Activated CD4-positive, alpha-beta T cell treated with anti-CD3 and anti-CD28 coated beads, Interleukin-2, amount 50 U/mL, for 1 hour (primary cell): ENCODE measurements around the gene ARSJ.
A peak's percentile ranks its signal among the peaks of the same experiment; 100 is the strongest.
"Not testable (repeated sequence)": the region's sequence is repeated elsewhere in the genome, so short reads cannot be mapped to it uniquely, and the experiment has no call there.

Source experiments
- DNase-seq: peaks from one replicate; pipeline ENCODE4 v3.0.0-alpha.2; 2020

The ARSJ gene

DNA sequence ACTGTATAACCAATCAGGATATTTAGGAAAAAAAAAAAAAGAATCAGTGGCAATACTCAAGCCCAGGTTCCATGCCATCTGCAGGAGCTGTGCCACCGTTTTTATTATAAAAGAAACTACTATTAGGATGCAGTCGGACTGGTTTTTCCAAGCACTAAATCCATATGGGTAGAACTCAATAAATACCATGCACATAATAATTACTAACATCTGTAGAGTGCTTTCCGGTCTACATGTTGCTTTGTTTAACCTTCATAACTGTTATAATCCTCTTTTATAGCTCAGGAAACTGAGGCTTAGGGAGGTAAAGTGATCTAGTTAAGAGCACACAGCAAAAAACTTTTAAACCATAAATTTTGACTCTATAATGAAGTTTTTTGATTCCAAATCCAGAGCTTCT, 24.0 kb downstream of the ARSJ start:
- no peak for DNase-seq

DNA sequence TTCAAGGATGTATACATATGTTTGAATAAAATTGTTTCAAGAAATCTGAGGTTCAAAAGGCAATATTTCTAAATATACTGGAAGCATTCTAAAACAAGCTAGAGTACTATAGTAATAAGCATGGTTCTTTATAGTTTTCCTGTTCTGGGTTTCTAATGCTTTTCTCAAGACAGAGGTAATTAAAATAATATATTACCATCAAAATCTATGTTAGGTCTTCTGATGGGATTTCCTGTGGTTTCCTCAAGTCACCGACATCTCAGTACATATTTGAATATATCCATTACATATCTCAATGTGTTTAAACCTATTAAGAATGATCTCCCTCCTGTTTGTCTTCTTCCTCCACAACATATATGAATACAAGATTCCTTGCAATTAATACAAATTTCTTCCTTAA, 25.6 kb downstream of the ARSJ start:
- DNase-seq, result no peak

DNA sequence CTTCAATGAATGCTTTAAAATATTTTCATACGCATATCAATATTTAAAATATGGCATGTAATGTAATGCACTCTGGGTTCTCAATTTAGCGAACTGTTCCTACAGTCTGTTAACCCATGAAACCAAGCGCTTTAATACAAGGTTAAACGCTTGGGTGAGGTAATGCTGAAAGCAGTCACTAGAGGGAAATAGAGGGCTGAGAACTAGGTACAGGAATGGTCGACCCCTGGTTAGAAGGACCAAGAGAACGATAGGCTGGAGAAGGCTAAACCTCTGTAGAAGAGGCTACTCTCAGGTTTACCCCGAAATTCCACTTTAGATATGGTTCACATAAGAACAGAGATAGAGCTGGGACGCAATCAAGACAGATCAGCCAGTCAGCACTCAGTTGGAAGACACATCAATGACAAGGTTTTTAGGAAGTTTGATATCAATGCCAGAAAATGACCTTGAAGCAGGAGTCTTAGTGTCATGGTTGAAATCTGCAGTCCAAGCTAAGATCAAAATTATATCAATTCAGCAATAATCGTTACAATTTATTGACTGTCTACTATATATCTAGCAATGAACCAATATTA, 26.9 kb downstream of the ARSJ start:
- no peak for DNase-seq

DNA sequence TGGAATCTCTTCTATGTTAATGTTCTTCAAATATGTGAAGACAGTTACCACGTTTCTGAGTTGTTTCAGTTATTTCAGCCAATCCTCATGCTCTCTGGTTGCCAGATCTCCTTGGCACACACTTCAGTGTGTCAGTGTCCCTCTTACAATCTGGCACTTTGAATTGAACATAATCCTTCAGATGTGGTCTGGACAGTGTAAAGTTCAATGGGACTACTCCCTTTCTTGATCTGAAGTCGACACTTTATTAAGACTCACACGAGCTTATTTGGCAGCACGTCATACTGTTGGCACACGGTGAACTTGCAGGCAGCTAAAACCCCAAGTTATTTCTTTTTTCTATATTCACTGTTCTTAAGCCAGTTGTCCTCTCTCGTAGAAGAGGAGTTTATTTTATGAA, 28.2 kb downstream of the ARSJ start:
- no peak for DNase-seq

DNA sequence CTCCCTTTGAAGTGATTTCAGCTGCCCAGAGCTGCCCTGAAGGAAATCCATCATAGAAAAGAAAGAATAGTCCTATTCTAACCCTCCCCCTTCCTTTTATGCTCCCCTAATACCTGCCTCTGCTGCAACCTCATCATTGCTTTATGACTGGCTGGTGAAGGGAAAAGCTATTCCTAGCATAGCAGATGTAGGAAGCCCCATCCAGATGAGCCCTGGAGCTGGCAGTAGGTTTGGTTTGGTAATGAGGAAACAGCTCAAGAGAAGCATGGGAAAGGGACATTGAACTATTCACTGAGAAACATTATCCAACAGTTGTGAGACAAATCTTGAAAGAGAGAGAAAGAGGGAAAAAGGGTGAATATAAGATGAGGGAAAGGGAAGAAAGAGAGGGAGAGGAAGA, 29.2 kb downstream of the ARSJ start:
- DNase-seq, result no peak

DNA sequence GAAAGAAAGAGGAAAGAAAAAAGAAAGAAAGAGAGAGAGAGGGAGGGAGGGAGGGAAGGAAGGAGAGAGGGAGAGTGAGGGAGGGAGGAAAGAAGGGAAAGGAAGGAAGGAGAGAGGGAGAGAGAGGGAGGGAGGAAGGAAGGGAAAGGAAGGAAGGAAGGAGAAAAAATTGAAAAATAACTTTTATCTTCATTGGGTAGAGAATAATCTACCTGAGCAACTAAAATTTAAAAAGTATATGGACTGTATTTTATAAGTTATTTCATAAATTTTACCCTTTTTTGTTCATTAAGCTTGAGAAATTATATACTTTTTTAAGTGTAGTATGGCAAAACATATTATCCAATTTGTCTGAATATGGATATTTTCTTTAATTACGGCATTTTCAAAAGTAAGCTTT, 32.0 kb downstream of the ARSJ start:
- no peak for DNase-seq

DNA sequence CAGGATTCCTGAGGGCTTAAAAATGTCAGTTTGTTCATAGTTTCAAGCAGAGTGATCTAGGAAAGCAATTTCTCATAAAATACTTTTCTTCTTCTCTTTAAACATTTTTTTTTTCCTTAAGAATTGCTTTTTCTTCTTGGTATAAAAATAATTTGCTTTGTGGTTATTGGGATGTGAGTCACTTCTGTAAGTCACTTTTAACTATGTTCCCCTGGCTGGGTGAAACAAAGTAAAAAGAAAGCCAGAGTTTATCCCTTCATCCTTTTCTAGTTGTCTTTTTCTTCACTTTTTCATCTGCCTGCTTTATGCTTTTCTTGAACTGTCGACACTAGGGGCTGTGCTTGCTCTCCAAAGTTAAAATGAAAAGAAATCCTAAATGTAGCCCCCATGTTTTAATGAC, 33.5 kb downstream of the ARSJ start:
- no peak for DNase-seq

DNA sequence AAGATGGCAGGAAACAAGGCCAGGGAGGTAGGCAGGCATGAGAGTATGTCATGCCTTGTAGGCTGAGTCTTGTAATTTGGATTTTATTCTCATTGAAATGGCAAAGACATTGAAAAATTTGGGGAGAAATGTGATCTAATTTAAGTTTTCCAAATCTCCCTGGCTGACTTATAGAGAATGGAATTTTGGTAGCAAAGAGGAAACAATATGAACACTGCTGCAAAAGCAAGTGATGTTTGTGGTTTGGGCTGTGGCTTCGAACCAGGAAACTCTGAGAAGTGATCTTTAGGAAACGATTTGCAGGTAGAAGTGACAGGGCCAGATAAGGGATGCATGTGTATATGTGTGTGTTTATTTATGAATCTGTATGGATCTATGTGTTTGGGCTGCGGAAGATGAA, 35.6 kb downstream of the ARSJ start:
- no peak for DNase-seq

DNA sequence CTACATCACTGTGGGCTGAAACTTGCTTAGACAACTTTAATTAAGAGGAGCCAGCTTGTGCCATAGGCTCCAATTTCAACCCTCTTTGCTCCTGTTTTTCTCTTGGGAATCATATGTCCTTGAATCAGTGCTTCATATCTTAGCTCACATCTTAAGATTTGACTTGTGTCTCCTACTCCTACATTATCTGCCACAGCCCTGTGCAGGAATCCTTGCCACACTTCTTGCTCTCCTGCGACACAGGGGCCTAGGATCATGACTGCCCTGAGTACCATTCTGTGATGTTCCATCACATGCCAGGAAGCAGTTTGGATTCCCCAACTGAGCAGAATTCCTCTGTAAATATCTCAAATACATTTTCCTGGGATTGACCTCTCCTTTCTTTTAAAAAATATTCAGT, 36.4 kb downstream of the ARSJ start:
- DNase-seq, result no peak

DNA sequence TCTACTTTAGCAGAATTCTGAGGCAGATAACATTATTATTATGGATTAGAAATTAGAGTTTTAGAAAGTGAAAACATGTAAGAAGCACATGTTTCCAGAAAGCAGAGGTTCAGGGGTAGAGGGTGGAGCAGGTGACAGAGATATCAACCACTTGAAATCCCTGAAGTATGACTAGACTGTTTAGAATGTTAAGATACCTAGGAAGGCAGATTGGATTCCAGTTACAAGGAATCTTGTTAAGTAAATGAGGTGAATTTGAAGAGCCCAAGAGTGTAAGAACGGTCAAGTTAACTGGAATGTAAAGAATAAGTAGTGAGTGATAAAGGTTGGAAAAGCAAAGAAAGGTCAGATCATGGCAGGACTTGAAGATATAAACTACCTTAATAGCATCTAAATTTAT, 37.6 kb downstream of the ARSJ start:
- no peak for DNase-seq

DNA sequence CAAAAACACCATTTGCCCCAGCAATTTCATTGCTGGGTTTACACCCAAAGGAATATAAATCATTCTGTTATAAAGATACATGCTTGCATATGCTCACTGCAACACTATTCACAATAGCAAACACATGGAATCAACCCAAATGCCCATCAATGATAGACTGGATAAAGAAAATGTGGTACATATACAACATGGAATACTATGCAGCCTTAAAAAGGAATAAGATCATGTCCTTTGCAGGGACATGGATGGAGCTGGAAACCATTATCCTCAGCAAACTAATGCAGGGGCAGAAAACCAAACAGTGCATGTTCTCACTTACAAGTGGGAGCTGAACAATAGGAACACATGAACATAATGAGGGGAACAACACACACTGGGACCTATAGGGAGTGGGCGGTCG, 39.3 kb downstream of the ARSJ start:
- DNase-seq, result not testable (repeated sequence)

DNA sequence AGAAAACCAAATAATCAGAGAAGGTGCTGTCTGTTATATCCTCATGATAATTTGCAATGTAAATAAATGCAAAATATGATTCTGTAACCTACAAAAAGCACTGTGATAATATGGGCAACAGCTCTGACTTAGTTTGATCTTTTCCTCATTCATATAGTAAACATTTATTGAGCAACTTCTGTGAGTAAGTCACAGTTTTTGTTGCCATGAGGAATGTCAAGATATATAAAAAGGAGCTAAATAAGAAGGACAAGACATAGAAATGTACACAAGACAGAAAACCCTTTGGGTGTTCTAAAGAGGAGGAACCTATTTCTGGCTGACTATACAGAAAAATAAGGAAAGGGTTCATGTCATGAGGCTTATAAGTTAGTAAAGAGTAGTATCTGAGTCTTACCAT, 44.3 kb downstream of the ARSJ start:
- DNase-seq, result no peak

DNA sequence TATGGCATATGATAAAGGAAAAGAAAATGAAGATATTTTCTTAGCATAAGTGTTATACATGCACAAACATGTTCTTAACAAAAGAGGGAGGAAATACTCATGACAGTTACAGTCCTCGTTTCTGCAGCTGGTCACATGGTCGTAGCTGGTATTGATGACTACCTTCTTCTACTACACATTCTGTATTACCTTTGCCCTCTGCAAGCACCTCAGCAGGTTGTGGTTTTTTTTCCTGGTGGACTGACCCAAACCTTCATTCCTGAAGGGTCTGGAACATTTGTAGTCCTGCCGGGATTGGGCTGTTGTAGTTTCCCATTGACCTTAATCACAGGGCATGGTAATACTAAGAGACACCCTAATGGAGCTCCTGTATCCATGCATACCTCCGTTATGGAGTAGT, 54.7 kb downstream of the ARSJ start:
- not testable (repeated sequence) for DNase-seq

DNA sequence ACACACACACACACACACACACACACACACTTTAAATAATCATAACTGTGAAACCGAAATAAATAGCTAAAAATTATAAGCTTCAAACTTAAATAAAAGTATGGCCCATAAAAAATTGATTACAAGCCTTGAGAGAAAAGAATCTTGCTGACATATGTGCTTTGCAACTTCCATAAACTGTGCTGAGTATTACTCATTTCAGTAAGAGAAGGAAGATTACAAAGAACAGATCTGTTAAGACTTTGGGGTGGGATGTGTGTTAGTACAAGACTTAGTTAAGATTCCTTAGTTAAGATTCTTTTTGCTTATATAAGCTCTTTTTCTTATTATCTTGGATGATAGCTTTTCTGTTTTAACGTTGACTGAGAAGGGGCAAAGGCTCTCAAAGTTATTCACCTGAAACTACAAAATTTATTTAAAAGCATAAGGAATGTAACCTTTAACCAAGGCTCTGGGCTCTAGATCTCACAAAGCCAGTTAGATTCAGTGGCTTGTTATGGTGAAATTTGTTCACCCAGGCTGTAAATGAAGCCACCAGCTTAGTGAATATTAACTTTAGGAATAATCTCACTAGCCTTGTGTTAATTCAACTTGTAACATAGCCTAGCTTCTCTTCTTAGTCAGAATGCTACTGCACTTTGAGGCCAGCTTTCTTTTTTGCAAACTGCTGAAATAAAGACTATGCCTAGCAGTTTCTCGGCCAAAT, 58.2 kb downstream of the ARSJ start:
- DNase-seq, result no peak

DNA sequence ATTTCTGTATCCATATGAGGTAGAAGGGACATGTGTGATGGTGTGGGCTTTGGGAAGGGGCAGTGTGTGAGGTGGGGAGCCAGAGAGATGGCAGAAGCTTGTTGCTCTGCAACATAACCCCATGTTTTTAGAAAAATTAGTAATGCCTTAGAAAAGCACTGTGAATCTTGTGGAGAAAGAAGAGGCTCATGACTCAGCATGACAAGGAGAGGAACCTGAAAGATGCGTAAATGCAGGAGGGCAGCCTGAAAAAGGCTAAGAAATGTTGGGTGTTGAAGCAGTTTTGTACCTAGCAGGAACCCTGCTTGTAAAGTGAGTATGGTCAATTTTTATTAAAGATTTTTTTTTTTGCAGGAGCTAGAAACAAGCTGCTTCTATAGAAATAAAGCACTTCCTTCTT, 59.8 kb downstream of the ARSJ start:
- no peak for DNase-seq

DNA sequence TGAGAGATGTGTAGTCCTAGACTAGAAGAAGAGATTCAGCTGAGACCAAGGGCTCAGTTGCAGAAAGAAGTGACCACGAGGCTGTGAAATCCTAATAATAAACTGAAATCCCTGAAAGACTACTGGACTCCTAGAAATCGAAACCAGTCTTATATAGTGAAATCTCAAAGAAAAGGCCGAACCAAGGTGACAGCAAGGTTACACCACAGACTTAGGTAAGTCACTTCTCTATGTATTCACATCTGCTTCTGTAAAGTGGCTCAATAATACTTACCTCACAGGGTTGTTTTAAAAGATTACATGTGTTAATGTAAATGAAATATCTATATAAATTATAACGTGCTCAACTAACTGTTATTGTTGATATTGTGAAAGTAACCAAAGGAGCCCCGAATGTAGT, 60.3 kb downstream of the ARSJ start:
- no peak for DNase-seq

DNA sequence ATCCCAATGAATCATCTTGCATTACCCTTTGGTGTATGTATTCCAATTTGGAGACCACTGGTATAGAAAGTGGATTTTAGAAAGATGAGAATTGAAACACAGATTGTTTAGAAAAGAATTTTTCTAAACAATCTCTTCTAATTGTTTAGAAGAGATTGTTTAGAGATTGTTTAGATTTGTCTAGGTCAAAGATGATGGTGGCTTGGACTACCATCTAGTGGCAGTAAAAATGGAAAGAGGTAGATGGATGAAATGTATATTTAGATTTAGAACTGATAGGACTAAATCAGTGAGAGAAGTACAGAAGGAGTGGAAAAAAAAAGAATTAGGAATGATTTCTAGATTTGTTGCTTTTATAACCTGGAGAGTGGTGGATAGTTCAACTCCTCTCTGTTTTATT, 70.6 kb downstream of the ARSJ start:
- no peak for DNase-seq

DNA sequence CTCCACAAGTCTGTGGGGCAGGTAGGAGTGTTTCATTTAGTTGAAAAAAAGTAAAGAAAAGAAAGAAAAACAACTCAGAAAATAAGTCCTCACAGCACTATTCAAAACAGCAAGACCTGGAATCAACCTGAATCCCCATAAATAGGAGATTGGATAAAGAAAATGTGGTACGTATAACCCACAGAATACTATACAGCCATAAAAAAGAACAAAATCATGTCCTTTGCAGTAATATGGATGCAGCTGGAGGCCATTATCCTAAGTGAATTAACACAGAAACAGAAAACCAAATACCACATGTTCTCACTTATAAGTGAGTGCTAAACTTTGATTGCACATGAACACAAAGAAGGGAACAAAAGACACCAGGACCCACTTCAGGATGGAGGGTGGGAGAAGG, 71.9 kb downstream of the ARSJ start:
- DNase-seq, result no peak

DNA sequence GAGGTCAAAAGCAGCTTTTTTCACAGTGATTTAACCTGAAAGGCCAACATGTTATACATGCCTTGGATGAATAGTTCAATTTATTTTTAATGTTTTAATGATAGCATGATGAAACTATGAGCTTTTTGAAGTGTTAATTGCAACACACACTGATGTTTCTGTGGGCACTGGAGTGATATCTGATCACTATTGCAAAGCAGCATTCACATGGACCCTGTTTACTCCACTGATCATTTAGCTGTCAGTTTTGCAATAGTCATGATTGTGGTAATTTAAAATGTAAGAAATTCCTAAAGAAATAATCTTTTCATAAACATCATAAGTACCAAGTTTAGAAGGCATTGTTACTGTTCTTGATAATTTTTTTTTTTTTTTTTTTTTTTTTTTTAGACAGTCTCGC, 74.1 kb downstream of the ARSJ start:
- DNase-seq, result no peak

DNA sequence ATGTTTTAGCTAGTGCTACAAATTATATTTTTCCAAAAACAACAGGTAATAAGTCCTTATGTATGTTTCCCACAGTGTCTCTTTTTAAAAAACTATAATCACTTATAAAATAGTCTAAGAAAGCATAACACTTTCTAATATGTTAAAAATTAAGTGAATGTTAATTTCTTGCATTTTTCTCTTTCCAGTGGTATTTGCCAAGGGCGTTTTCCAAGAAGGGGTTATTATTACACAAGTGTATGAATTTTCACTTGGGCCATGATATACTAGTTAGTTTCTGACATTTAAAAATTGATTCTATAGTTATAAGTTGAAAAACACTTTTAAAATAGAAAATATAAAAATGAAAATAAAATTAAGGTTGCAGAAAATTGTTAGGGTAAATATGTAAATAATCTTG, 74.6 kb downstream of the ARSJ start:
- DNase-seq, result no peak

DNA sequence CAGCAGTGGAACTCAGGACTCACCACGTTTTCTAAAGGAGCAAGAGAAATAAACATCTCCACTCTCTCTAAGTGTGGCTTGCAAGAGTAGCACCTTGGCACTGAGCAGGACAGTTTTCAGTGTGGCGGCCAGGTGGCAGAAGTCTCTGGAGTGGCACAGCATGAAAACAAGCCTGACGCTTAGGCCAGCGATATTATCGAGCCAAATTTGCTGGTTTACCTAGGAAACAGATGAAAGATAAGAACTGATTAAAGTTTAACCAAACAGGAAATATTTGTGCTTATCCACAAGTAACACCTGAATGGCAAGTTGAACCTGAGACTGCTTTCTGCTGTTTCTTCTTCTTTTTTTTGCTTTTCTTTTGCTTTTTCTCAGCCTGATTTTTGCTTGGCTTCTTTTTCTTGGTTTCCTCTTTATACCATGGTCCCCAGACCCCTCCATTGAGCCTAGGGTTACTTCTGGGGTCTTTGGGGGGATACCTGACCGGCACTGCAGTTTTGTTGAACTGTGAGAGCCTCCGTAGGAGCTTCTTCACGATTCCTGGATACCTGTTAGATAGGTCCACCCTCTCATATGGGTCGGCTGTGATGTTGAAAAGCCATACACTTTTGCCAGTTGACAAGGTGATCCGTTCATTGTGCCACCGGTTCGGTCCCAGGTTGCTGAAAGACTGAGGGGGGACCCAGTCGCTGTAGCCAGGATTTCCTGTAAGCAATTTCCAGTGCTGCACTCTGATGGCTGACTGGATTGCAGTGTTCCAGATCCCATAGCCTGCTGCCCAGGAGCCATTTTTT, 77.3 kb downstream of the ARSJ start:
- DNase-seq, result peak; percentile 68

DNA sequence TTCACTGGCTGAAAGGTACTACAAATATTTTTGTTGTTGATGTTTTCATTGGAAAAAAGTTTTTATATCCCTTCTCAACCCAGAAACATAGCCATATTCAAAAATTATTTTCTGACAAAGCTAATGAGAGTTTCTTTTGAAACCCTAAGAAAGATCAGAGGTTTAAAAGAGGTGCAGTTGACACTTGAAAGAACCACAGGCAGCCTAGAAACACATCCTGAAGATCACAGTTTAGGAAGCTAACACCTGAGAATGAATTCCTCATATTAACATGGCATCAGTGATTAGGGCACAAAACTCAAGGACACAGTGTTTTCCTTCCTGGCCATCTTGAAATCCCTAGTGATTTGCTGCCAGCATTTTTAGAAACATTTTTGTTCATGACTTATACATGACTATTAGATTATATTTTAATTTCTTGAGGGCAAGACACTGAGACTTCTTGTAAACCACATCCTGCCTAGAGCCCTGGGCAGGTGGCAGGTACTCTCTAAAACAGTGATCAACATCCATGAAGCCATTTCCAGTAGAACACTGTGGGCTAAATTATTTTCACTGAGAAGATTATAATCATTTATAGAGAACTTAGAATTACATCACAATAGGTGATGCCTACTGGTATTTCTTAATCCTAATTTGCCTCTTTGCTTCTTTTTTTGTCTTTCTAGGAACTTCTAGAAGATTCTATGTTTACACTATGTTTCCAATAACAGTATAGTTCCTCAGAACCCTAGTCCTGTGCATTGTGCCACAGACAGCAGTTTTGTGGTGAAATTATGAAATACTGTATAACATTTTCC, 80.0 kb downstream of the ARSJ start:
- DNase-seq, result peak; percentile 6

DNA sequence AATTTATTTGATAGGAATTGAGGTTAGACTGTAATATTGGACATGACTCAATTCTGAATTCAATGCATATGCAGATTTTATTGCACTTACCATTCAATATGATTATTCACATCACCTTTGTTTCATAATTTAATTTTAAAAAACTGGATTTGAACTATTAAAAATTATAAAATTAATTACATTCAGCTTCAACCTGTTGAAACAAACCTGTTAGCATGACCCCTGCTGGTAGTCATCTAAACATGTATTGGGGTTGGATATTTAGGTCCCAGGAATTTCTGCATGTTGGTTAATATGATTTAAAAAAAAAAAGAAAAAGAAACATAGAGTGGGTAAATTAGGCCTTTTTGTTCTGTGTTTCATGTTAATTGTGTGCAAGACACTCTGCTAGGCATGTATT, 85.9 kb downstream of the ARSJ start:
- DNase-seq, result no peak

DNA sequence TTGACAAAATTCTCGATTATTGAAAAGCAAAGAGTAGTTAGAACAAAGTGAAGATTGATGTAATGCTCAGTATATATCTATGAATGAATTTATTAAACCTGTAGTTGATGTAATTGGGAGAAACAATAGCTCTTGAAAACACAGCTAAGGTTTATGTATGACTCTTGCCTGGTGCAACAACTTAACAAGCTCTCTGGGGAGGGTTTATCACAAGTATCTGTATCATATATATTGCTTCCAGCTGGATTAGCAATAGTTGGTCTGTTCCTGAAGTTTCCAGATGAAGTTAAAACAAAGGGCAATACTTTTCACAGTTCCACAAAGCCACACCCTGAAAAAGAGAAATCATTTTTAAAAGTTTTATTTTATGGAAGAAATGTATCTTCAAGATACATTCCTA, 91.4 kb downstream of the ARSJ start:
- no peak for DNase-seq
